Natural killer cell (primary cell): ENCODE results near the gene OTUD3. TPM values are rescaled to one million over a fixed set of nuclear protein-coding genes. Genes with fewer than 3 reads are reported as not detected.
"Not testable (repeated sequence)": the region's sequence is repeated elsewhere in the genome, so short reads cannot be mapped to it uniquely, and the experiment has no call there.

ENCODE experiments used
- ATAC-seq, 3 donors: fragments of 150-1000 bp in 2 of 3; fragments of 200-7000 bp in 1 of 3; cut with Tn5 transposase; 1 replicate in 1 of 3; 2 replicates in 2 of 3; pipeline ENCODE4 v1.10.0; 2021; ENCODE audit warnings: mild to moderate bottlenecking in 2 of 3, moderate library complexity in 2 of 3
- DNase-seq, 2 donors: peaks; one replicate each; pipeline versions ENCODE4 v3.0.0 to v3.0.0-alpha.2; 2013 to 2021; ENCODE audit warnings: mixed read lengths in 1 of 2
- H3K27ac ChIP-seq: one replicate; pipeline ENCODE4 v1.5.1; 2013; ENCODE audit warnings: mild to moderate bottlenecking, low read length
- H3K27me3 ChIP-seq: one replicate; pipeline ENCODE4 v1.6.1; 2013; ENCODE audit warnings: low read length; ENCODE audit not compliant: control insufficient read depth, insufficient read depth
- H3K36me3 ChIP-seq: one replicate; pipeline ENCODE4 v1.6.1; 2013; ENCODE audit warnings: low read length; ENCODE audit not compliant: control insufficient read depth, insufficient read depth
- H3K4me1 ChIP-seq: one replicate; pipeline ENCODE4 v1.6.1; 2013; ENCODE audit warnings: low read length; ENCODE audit not compliant: control insufficient read depth, insufficient read depth
- H3K4me3 ChIP-seq: one replicate; pipeline ENCODE4 v1.5.1; 2013; ENCODE audit warnings: low read length
- H3K9me3 ChIP-seq: one replicate; pipeline ENCODE4 v1.6.1; 2013; ENCODE audit warnings: low read length; ENCODE audit not compliant: control insufficient read depth, insufficient read depth
- H3K27ac Mint-ChIP-seq, 2 donors: one replicate each; pipeline ENCODE4 v1.8.0; 2022; ENCODE audit warnings: mild to moderate bottlenecking in 2 of 2, mixed read lengths in 2 of 2, moderate library complexity in 1 of 2
- H3K27me3 Mint-ChIP-seq, 2 donors: one replicate each; pipeline ENCODE4 v1.8.0; 2022; ENCODE audit warnings: low read depth in 2 of 2, mixed read lengths in 2 of 2
- H3K36me3 Mint-ChIP-seq: one replicate; pipeline ENCODE4 v1.8.0; 2022; ENCODE audit warnings: mixed read lengths
- H3K4me1 Mint-ChIP-seq, 2 donors: one replicate each; pipeline ENCODE4 v1.8.0; 2022; ENCODE audit warnings: mixed read lengths in 2 of 2
- H3K4me3 Mint-ChIP-seq: one replicate; pipeline ENCODE4 v1.8.0; 2022; ENCODE audit warnings: mild to moderate bottlenecking, moderate library complexity, mixed read lengths
- H3K9me3 Mint-ChIP-seq, 2 donors: one replicate each; pipeline ENCODE4 v1.8.0; 2022; ENCODE audit warnings: mixed read lengths in 2 of 2
- CTCF ChIP-seq: fragments of 200-600 bp; IDR thresholded peaks from one replicate; pipeline ENCODE4 v1.8.0; 2022; ENCODE audit warnings: antibody characterized with exemption
- WGBS: methylation state at CpG from one replicate; pipeline ENCODE4 v1.1.7; 2013; ENCODE audit warnings: missing lambda C conversion rate; ENCODE audit not compliant: insufficient coverage; 5-methylcytosine and 5-hydroxymethylcytosine counted together
- intact Hi-C: fragments of 100-400 bp; cut with micrococcal nuclease; formaldehyde crosslinking; loops from one replicate; pipeline ENCODE4 v1.14.2; 2022
- total RNA-seq, 4 donors: library from RNA; stranded (reverse); fragments of 120-200 nt in 1 of 4; gene quantifications; one replicate each; pipeline versions ENCODE4 v1.2.3 to v1.2.4, GENCODE V29; 2013 to 2022

Gene OTUD3
- total RNA-seq, 3 donors from 2014 or later (not counting 1 experiment from before 2014, with no cell fraction given), result 10.5 to 21.8 (median 19.0) TPM

- Mint-ChIP-seq H3K27me3 (peaks cover 28 to 49% of the 10 kb centered on the region in 2 donors), H3K4me1 (no peaks in the 10 kb centered on the region), H3K36me3 (no peaks in the 10 kb centered on the region), H3K27ac (no peak overlapping the region), H3K4me3 (no peak overlapping the region), H3K9me3 (no peaks in the 10 kb centered on the region)
- no peaks in the 10 kb centered on the region for H3K4me1 ChIP-seq
- no peaks in the 10 kb centered on the region for H3K36me3 ChIP-seq
- intact Hi-C loops, result no loop called here
- no peak overlapping the region for H3K27ac ChIP-seq
- no peak overlapping the region for H3K4me3 ChIP-seq
- TF ChIP-seq CTCF, result no peak
- no peaks in the 10 kb centered on the region for H3K9me3 ChIP-seq
- ATAC-seq (no peak), DNase-seq (no peak)
- H3K27me3 ChIP-seq, result no peaks in the 10 kb centered on the region
Measured at GRCh38 chr1:19840228-19840627, 42.0 kb upstream of the OTUD3 start.

- H3K4me3 ChIP-seq, result no peak overlapping the region
- no peak for DNase-seq
- H3K27ac Mint-ChIP-seq, result no peak overlapping the region
- no peaks in the 10 kb centered on the region for H3K9me3 Mint-ChIP-seq
- H3K27me3 ChIP-seq, result no peaks in the 10 kb centered on the region
- ATAC-seq, result no peak
- TF ChIP-seq CTCF, result no peak
- intact Hi-C loops, result no loop called here
- no peaks in the 10 kb centered on the region for H3K9me3 ChIP-seq
- peaks cover 22 to 35% of the 10 kb centered on the region in 2 donors for H3K27me3 Mint-ChIP-seq
- no peaks in the 10 kb centered on the region for H3K36me3 ChIP-seq
- no peaks in the 10 kb centered on the region for H3K4me1 Mint-ChIP-seq
- no peak overlapping the region for H3K4me3 Mint-ChIP-seq
- no peak overlapping the region for H3K27ac ChIP-seq
- H3K4me1 ChIP-seq, result no peaks in the 10 kb centered on the region
- H3K36me3 Mint-ChIP-seq, result no peaks in the 10 kb centered on the region
- WGBS, result 47% methylated on average over 9 of the region's 11 CpGs
Measured at GRCh38 chr1:19844731-19845495, 37.3 kb upstream of the OTUD3 start.

- no peaks in the 10 kb centered on the region for H3K9me3 Mint-ChIP-seq
- DNase-seq (no peak), ATAC-seq (no peak)
- intact Hi-C loops, result no loop called here
- no peaks in the 10 kb centered on the region for H3K4me1 ChIP-seq
- H3K27me3 Mint-ChIP-seq, result peaks cover 20 to 31% of the 10 kb centered on the region in 2 donors
- no peak overlapping the region for H3K4me3 ChIP-seq
- H3K27ac ChIP-seq, result no peak overlapping the region
- H3K36me3 Mint-ChIP-seq, result no peaks in the 10 kb centered on the region
- no peaks in the 10 kb centered on the region for H3K9me3 ChIP-seq
- TF ChIP-seq CTCF, result no peak
- no peak overlapping the region for H3K27ac Mint-ChIP-seq
- H3K4me3 Mint-ChIP-seq, result no peak overlapping the region
- peaks cover 2% of the 10 kb centered on the region for H3K27me3 ChIP-seq
- no peaks in the 10 kb centered on the region for H3K4me1 Mint-ChIP-seq
- 90% methylated on average over 5 of the region's 8 CpGs for WGBS
- H3K36me3 ChIP-seq, result no peaks in the 10 kb centered on the region
Measured at GRCh38 chr1:19845555-19845954, 36.6 kb upstream of the OTUD3 start.

GRCh38 chr1:19846338-19846737 is 35.9 kb upstream of the OTUD3 start:
- Histone ChIP-seq H3K27me3 (peaks cover 2% of the 10 kb centered on the region), H3K36me3 (no peaks in the 10 kb centered on the region), H3K4me1 (no peaks in the 10 kb centered on the region), H3K27ac (no peak overlapping the region), H3K9me3 (no peaks in the 10 kb centered on the region), H3K4me3 (no peak overlapping the region)
- Mint-ChIP-seq H3K9me3 (no peaks in the 10 kb centered on the region), H3K27ac (no peak overlapping the region), H3K4me3 (no peak overlapping the region), H3K27me3 (peaks cover 15 to 26% of the 10 kb centered on the region in 2 donors), H3K36me3 (no peaks in the 10 kb centered on the region), H3K4me1 (no peaks in the 10 kb centered on the region)
- TF ChIP-seq CTCF, result no peak
- intact Hi-C loops, result no loop called here
- WGBS, result 96% methylated on average over 3 of the region's 3 CpGs
- no peak for ATAC-seq
- no peak for DNase-seq

- H3K4me3 ChIP-seq, H3K9me3 ChIP-seq, H3K36me3 ChIP-seq, H3K4me1 Mint-ChIP-seq, H3K27ac Mint-ChIP-seq, H3K4me1 ChIP-seq, H3K36me3 Mint-ChIP-seq, H3K4me3 Mint-ChIP-seq, H3K27me3 ChIP-seq, H3K27ac ChIP-seq, ATAC-seq, intact Hi-C loops, H3K9me3 Mint-ChIP-seq, DNase-seq: not testable (repeated sequence)
- peaks cover 15 to 26% of the 10 kb centered on the region in 2 donors for H3K27me3 Mint-ChIP-seq
- 91% methylated on average over 9 of the region's 9 CpGs for WGBS
Measured at GRCh38 chr1:19847334-19847733, 34.9 kb upstream of the OTUD3 start.
